K562 (cell line): Measurements from ENCODE around the gene NKX1-2. TPM values are rescaled to one million over a fixed set of nuclear protein-coding genes. Genes with fewer than 3 reads are reported as not detected.
A peak's percentile ranks its signal among the peaks of the same experiment; 100 is the strongest.

Experiments
- ATAC-seq: fragments of 200-7000 bp; cut with Tn5 transposase; 3 replicates; pipeline ENCODE4 v1.9.1; 2020; ENCODE audit warnings: moderate library complexity
- BruUV-seq: library from RNA; stranded (reverse); fragments of 400-500 nt; replicated peaks from 2 replicates; lab custom pipeline; 2021; lab: Mats Ljungman, UMichigan
- CTCF ChIA-PET: fragments of 300-600 bp; formaldehyde crosslinking; extraction: SDS; loops from one replicate; lab custom pipeline; 2021; ENCODE audit warnings: low intra/inter-chr PET ratio; lab: Yijun Ruan, JAX
- POLR2A ChIA-PET: fragments of 300-600, 350-650 bp; sonication (Branson Sonifier 250); formaldehyde crosslinking; extraction: SDS; loops from one replicate; lab custom pipeline; 2021; ENCODE audit warnings: antibody characterized with exemption, inconsistent platforms; lab: Yijun Ruan, JAX
- DNase-seq, 4 experiments: peaks; one replicate each; pipeline versions ENCODE4 v3.0.0 to v3.0.0-alpha.2; 2011 to 2018; ENCODE audit warnings: low spot score in 3 of 4, mixed read lengths in 3 of 4; ENCODE audit errors: extremely low read depth in 1 of 4
- FAIRE-seq: peaks from 2 replicates; lab custom pipeline; 2011; peaks lifted over from hg19 to GRCh38; lab: Jason Lieb, UNC
- H2AFZ ChIP-seq: 2 replicates; pipeline ENCODE4 v1.6.0; 2011; ENCODE audit warnings: low read depth, low read length, control low read depth, inconsistent platforms
- H3K27ac ChIP-seq: fragments of 200-600 bp; 3 replicates; pipeline ENCODE4 v1.8.0; 2011; ENCODE audit warnings: low read depth, mild to moderate bottlenecking, control low read depth, inconsistent platforms, low read length, moderate library complexity, mixed read lengths; ENCODE audit errors: extremely low read depth
- H3K27me3 ChIP-seq, 2 experiments: fragments of 300-600 bp in 1 of 2; 2 replicates in 1 of 2; 3 replicates in 1 of 2; pipeline versions ENCODE4 v1.6.0 to v1.8.0; 2011; ENCODE audit warnings: inconsistent platforms in 2 of 2, low read length in 2 of 2, mild to moderate bottlenecking in 1 of 2, mixed read lengths in 1 of 2, moderate library complexity in 1 of 2; ENCODE audit not compliant: control insufficient read depth in 2 of 2, insufficient read depth in 2 of 2
- H3K36me3 ChIP-seq: fragments of 300-600 bp; 3 replicates; pipeline ENCODE4 v1.8.0; 2011; ENCODE audit warnings: mild to moderate bottlenecking, low read length, inconsistent platforms; ENCODE audit not compliant: control insufficient read depth, insufficient read depth
- H3K4me1 ChIP-seq, 2 experiments: fragments of 200-600 bp in 1 of 2; replicated peaks in 1 of 2; 2 replicates in 1 of 2; 3 replicates in 1 of 2; pipeline versions ENCODE4 v1.5.1 to v1.8.0; 2011; ENCODE audit warnings: inconsistent platforms in 2 of 2, low read length in 2 of 2, mild to moderate bottlenecking in 1 of 2, mixed read lengths in 1 of 2, moderate library complexity in 1 of 2; ENCODE audit not compliant: control insufficient read depth in 2 of 2, insufficient read depth in 2 of 2
- H3K4me2 ChIP-seq: 2 replicates; pipeline ENCODE4 v1.6.1; 2011; ENCODE audit warnings: low read length, control low read depth, inconsistent platforms, mixed read lengths; ENCODE audit not compliant: insufficient read depth
- H3K4me3 ChIP-seq: fragments of 200-600 bp; sonication (generic), shearing (Covaris generic); 2 replicates; pipeline ENCODE4 v1.5.1; 2016; ENCODE audit warnings: control low read depth, inconsistent platforms
- H3K79me2 ChIP-seq: fragments of 200-600 bp; 3 replicates; pipeline ENCODE4 v1.8.0; 2011; ENCODE audit warnings: low read length, inconsistent platforms; ENCODE audit not compliant: control insufficient read depth, insufficient read depth
- H3K9ac ChIP-seq, 2 experiments: 2 replicates each; pipeline versions ENCODE4 v1.6.0 to v1.6.1; 2011; ENCODE audit warnings: low read depth in 2 of 2, low read length in 2 of 2, control low read depth in 1 of 2, inconsistent platforms in 1 of 2, mild to moderate bottlenecking in 1 of 2, mixed read lengths in 1 of 2; ENCODE audit not compliant: insufficient read depth in 1 of 2
- H3K9me1 ChIP-seq: one replicate; pipeline ENCODE4 v1.6.0; 2011; ENCODE audit warnings: inconsistent platforms, mild to moderate bottlenecking, low read length, moderate library complexity; ENCODE audit not compliant: control insufficient read depth, insufficient read depth
- H3K9me3 ChIP-seq: replicated peaks from 2 replicates; pipeline ENCODE4 v1.5.1; 2011; ENCODE audit warnings: low read depth, low read length, inconsistent platforms; ENCODE audit not compliant: control insufficient read depth, insufficient read depth
- H4K20me1 ChIP-seq: replicated peaks from 2 replicates; pipeline ENCODE4 v1.6.1; 2011; ENCODE audit warnings: low read length, inconsistent platforms, mixed read lengths; ENCODE audit not compliant: control insufficient read depth, insufficient read depth
- CBFA2T3 ChIP-seq: fragments of 450-650 bp; IDR thresholded peaks from 2 replicates; pipeline ENCODE4 v1.6.1; 2017
- CREB1 ChIP-seq, 2 experiments: sonication (generic) in 1 of 2; formaldehyde crosslinking in 1 of 2; IDR thresholded peaks; 2 replicates each; pipeline versions ENCODE4 v1.6.1 to v1.8.0; 2012 to 2022; ENCODE audit warnings: inconsistent platforms in 1 of 2, mild to moderate bottlenecking in 1 of 2, missing genetic modification reagents in 1 of 2, moderate library complexity in 1 of 2
- GTF2F1 ChIP-seq: IDR thresholded peaks from 2 replicates; pipeline ENCODE4 v1.6.1; 2011; ENCODE audit warnings: low read depth, low read length, improper control_type of control experiment
- HNRNPLL ChIP-seq: fragments of 200-400 bp; formaldehyde crosslinking; IDR thresholded peaks from 2 replicates; pipeline ENCODE4 v1.6.1; 2017; ENCODE audit warnings: low read length, low read depth, mild to moderate bottlenecking; ENCODE audit not compliant: poor library complexity, severe bottlenecking
- JUND ChIP-seq, 2 experiments: IDR thresholded peaks; 2 replicates in 1 of 2; 3 replicates in 1 of 2; pipeline ENCODE4 v1.6.1; 2011; ENCODE audit warnings: borderline replicate concordance in 2 of 2, low read depth in 2 of 2, low read length in 2 of 2, improper control_type of control experiment in 1 of 2, missing biosample characterization in 1 of 2, missing genetic modification characterization in 1 of 2, missing genetic modification reagents in 1 of 2
- KDM5B ChIP-seq: fragments of 200-600 bp; sonication (generic); IDR thresholded peaks from 2 replicates; pipeline ENCODE4 v1.6.1; 2012; ENCODE audit warnings: low read depth, mild to moderate bottlenecking, moderate library complexity, low read length, control low read depth, inconsistent platforms; ENCODE audit not compliant: insufficient replicate concordance
- KLF1 ChIP-seq: fragments of 450-650 bp; IDR thresholded peaks from 2 replicates; pipeline ENCODE4 v1.6.1; 2016; ENCODE audit warnings: missing genetic modification characterization, missing compliant biosample characterization
- MYC ChIP-seq, 2 experiments: fragments of 250-450 bp in 1 of 2; sonication (Bioruptor Pico) in 1 of 2; IDR thresholded peaks; 2 replicates each; pipeline versions ENCODE4 v1.5.1 to v1.6.1; 2012 to 2021; ENCODE audit warnings: low read depth in 2 of 2, borderline replicate concordance in 1 of 2, improper control_type of control experiment in 1 of 2, low read length in 1 of 2, mild to moderate bottlenecking in 1 of 2, moderate library complexity in 1 of 2
- NONO ChIP-seq, 2 experiments: fragments of 200-400 bp in 1 of 2; fragments of 450-650 bp in 1 of 2; formaldehyde crosslinking in 1 of 2; IDR thresholded peaks; 2 replicates each; pipeline ENCODE4 v1.6.1; 2017; ENCODE audit warnings: low read depth in 2 of 2, mild to moderate bottlenecking in 2 of 2, moderate library complexity in 2 of 2, low read length in 1 of 2
- POLR2AphosphoS5 ChIP-seq: IDR thresholded peaks from 2 replicates; pipeline ENCODE4 v1.6.1; 2011; ENCODE audit warnings: mild to moderate bottlenecking, low read depth, low read length, moderate library complexity; ENCODE audit not compliant: control insufficient read depth, insufficient read depth
- POLR2G ChIP-seq: fragments of 200-400 bp; formaldehyde crosslinking; IDR thresholded peaks from 2 replicates; pipeline ENCODE4 v1.6.1; 2017; ENCODE audit warnings: low read depth, mild to moderate bottlenecking, antibody characterized with exemption, low read length, moderate library complexity
- TAF1 ChIP-seq: IDR thresholded peaks from 2 replicates; pipeline ENCODE4 v1.6.1; 2011; ENCODE audit warnings: mild to moderate bottlenecking, low read length, moderate library complexity; ENCODE audit not compliant: insufficient read depth, control insufficient read depth, severe bottlenecking; ENCODE audit errors: extremely low read depth
- UBTF ChIP-seq, 2 experiments: IDR thresholded peaks; 2 replicates each; pipeline ENCODE4 v1.6.1; 2012; ENCODE audit warnings: improper control_type of control experiment in 2 of 2, low read depth in 2 of 2, low read length in 2 of 2, borderline replicate concordance in 1 of 2
- XRCC5 ChIP-seq: fragments of 200-400 bp; formaldehyde crosslinking; IDR thresholded peaks from 2 replicates; pipeline ENCODE4 v1.6.1; 2017; ENCODE audit warnings: low read depth, mild to moderate bottlenecking, low read length
- ZC3H11A ChIP-seq: IDR thresholded peaks from 2 replicates; pipeline ENCODE4 v1.6.1; 2012; ENCODE audit warnings: low read depth, low read length, improper control_type of control experiment
- ZEB2 ChIP-seq: fragments of 450-650 bp; IDR thresholded peaks from 2 replicates; pipeline ENCODE4 v1.6.1; 2016
- WGBS: fragments of 100-300 bp; shearing (Covaris generic); methylation state at CpG from one replicate; pipeline ENCODE4 v1.1.6; 2016; ENCODE audit warnings: low coverage, mixed read lengths; ENCODE audit not compliant: insufficient coverage; ENCODE audit errors: missing lambda C conversion rate; 5-methylcytosine and 5-hydroxymethylcytosine counted together
- in situ Hi-C: fragments of 300-500 bp; cut with MboI; formaldehyde crosslinking; loops from 4 replicates; pipeline ENCODE4 v1.15.0; 2018; ENCODE audit warnings: inconsistent platforms, mixed read lengths
- intact Hi-C: fragments of 100-400 bp; cut with micrococcal nuclease; formaldehyde crosslinking; loops from 2 replicates; pipeline ENCODE4 v1.14.2; 2022
- polyA plus RNA-seq, 8 experiments: library from polyadenylated mRNA; depleted of rRNA in 4 of 8; stranded (reverse) in 5 of 8; unstranded in 3 of 8; fragments of >200 nt; fragmentation: Nextera tagmentation in 2 of 8; fragmentation: Illumina TruSeq in 1 of 8; extraction: Ambion mirVana in 2 of 8; extraction: Trizol in 1 of 8; gene quantifications; 2 replicates each; pipeline versions ENCODE4 v1.2.1 to v1.2.3, GENCODE V29; 2011 to 2014; ENCODE audit warnings: inconsistent platforms in 1 of 8, missing spikeins in 1 of 8
- total RNA-seq, 7 experiments: library from RNA; depleted of rRNA in 6 of 7; stranded (reverse); fragments of >200 nt in 6 of 7; fragmentation: Illumina TruSeq in 2 of 7; extraction: Trizol in 2 of 7; gene quantifications; 2 replicates each; pipeline versions ENCODE4 v1.2.1 to v1.2.3, GENCODE V29; 2011 to 2021; ENCODE audit warnings: low replicate concordance in 1 of 7

Gene NKX1-2
- total and polyA plus RNA-seq, 9 of the 15 experiments (the other 6 are each of a cell fraction or from before 2014, with no cell fraction given) = not detected

GRCh38 chr10:124418726-124419501 is 30.9 kb downstream of the NKX1-2 start, which contains the start of gene OAT:
Gene OAT, minus strand, starts transcription at chr10:124418923. Its CDS starts 6,752 bp downstream, at chr10:124412171.
- Histone ChIP-seq H3K79me2 (peaks cover 49% of the 10 kb centered on the region), H4K20me1 (peaks cover 14% of the 10 kb centered on the region; the same call in 1 of the 2 replicates), H3K4me2 (peak within 1 kb of the TSS; percentile 77), H3K9ac (peak within 1 kb of the TSS; percentile 63 to 91), H3K36me3 (peaks cover 16% of the 10 kb centered on the region), H3K9me3 (no peaks in the 10 kb centered on the region), H3K27me3 (no peaks in the 10 kb centered on the region), H3K27ac (peak within 1 kb of the TSS; percentile 75), H3K9me1 (no peaks in the 10 kb centered on the region), H3K4me3 (peak within 1 kb of the TSS; percentile 69), H2AFZ (peak within 1 kb of the TSS; percentile 79), H3K4me1 (peaks cover 37 to 38% of the 10 kb centered on the region in 2 experiments)
- intact Hi-C loops = loop anchor here (5.0 kb wide), 1 partner anchor 48 kb away; no protein-coding TSS in a partner anchor
- ATAC-seq (peak; percentile 86), DNase-seq (peak; percentile 90 to 97 (median 93)), FAIRE-seq (peak; percentile 79)
- ChIA-PET POLR2A (interaction anchor here (0.6 to 1.5 kb wide), 11 partner anchors 12 to 291 kb away, joined by 3 to 10 read pairs (median 3); no protein-coding TSS in a partner anchor), CTCF (no interaction called here)
- BruUV-seq = no TSS peak
- in situ Hi-C loops = no loop called here
- under 1% methylated on average over 32 of the region's 70 CpGs for WGBS
- TF ChIP-seq ZC3H11A = no peak
- 0 out of 2 replicates have a peak, but pooled peaks have one; percentile 52 for TF ChIP-seq KLF1 (tag)
- TF ChIP-seq NONO (IDR thresholded peaks at IDR 0.05; ENCODE audit: low read depth in 2 of 2, low read length in 1 of 2) = peak in 1 of 2 experiments; percentile 26; a peak in 2 of 4 replicates
- TF ChIP-seq HNRNPLL = no peak
- TF ChIP-seq JUND (IDR thresholded peaks at IDR 0.05; ENCODE audit: borderline replicate concordance, low read depth, low read length) = peak; percentile 48; the same call in 1 of the 2 replicates
- TF ChIP-seq JUND (tag; IDR thresholded peaks at IDR 0.05; ENCODE audit: borderline replicate concordance, low read depth, low read length) = no peak
- peak in 1 of 2 experiments; percentile 77; a peak in 2 of 4 replicates for TF ChIP-seq UBTF (IDR thresholded peaks at IDR 0.05; ENCODE audit: borderline replicate concordance in 1 of 2, low read depth in 2 of 2, low read length in 2 of 2)
- peak; percentile 68; the same call in 1 of the 2 replicates for TF ChIP-seq CREB1 (IDR thresholded peaks at IDR 0.05)
- TF ChIP-seq CREB1 (CRISPR knock-in tag; IDR thresholded peaks at IDR 0.05) = peak; percentile 38
- peak; percentile 100 for TF ChIP-seq POLR2G
- peak; percentile 99 for TF ChIP-seq KDM5B
- TF ChIP-seq POLR2AphosphoS5 = peak; percentile 92
- peak; percentile 65 for TF ChIP-seq TAF1
- peak; percentile 38; the same call in 1 of the 2 replicates for TF ChIP-seq ZEB2
- TF ChIP-seq GTF2F1 = peak; percentile 92
- TF ChIP-seq MYC (IDR thresholded peaks at IDR 0.05; ENCODE audit: low read depth, low read length) = peak; percentile 39; the same call in 1 of the 2 replicates
- TF ChIP-seq MYC (CRISPR knock-in tag; IDR thresholded peaks at IDR 0.05; ENCODE audit: borderline replicate concordance, low read depth) = no peak
- TF ChIP-seq CBFA2T3 = peak; percentile 19; the same call in 1 of the 2 replicates
- 0 out of 2 replicates have a peak, but pooled peaks have one; percentile 42 for TF ChIP-seq XRCC5
